ACC112 (cell line): Measurements from ENCODE around the gene AP3S2.
"Not testable (repeated sequence)": the region's sequence is repeated elsewhere in the genome, so short reads cannot be mapped to it uniquely, and the experiment has no call there.

Source experiments
- H2AFZ ChIP-seq: fragments of 200-600 bp; sonication (generic); one replicate; pipeline ENCODE4 v1.6.0; 2017; ENCODE audit warnings: antibody characterized with exemption, low read length; ENCODE audit not compliant: unreplicated experiment
- H3K27ac ChIP-seq: fragments of 200-600 bp; sonication (generic); 2 replicates; pipeline ENCODE4 v1.5.1; 2014; ENCODE audit warnings: low read depth, mild to moderate bottlenecking, antibody characterized with exemption, low read length, moderate library complexity
- H3K27me3 ChIP-seq: fragments of 200-600 bp; sonication (generic); 2 replicates; pipeline ENCODE4 v1.6.1; 2014; ENCODE audit warnings: mild to moderate bottlenecking, antibody characterized with exemption, low read length, moderate library complexity, mixed read lengths; ENCODE audit not compliant: insufficient read depth
- H3K36me3 ChIP-seq: fragments of 200-600 bp; sonication (generic); 2 replicates; pipeline ENCODE4 v1.6.1; 2016; ENCODE audit warnings: mild to moderate bottlenecking, antibody characterized with exemption, low read length, moderate library complexity, mixed read lengths; ENCODE audit not compliant: insufficient read depth
- H3K4me1 ChIP-seq: fragments of 200-600 bp; sonication (generic); one replicate; pipeline ENCODE4 v1.6.1; 2016; ENCODE audit warnings: low read length, mixed read lengths; ENCODE audit not compliant: insufficient read depth, unreplicated experiment, control insufficient read depth
- H3K4me3 ChIP-seq: fragments of 200-600 bp; sonication (generic); 2 replicates; pipeline ENCODE4 v1.5.1; 2014; ENCODE audit warnings: mild to moderate bottlenecking, low read depth, low read length
- H3K79me2 ChIP-seq: fragments of 200-600 bp; sonication (generic); one replicate; pipeline ENCODE4 v1.6.0; 2016; ENCODE audit warnings: low read length; ENCODE audit not compliant: control insufficient read depth, unreplicated experiment, insufficient read depth

Gene AP3S2

DNA sequence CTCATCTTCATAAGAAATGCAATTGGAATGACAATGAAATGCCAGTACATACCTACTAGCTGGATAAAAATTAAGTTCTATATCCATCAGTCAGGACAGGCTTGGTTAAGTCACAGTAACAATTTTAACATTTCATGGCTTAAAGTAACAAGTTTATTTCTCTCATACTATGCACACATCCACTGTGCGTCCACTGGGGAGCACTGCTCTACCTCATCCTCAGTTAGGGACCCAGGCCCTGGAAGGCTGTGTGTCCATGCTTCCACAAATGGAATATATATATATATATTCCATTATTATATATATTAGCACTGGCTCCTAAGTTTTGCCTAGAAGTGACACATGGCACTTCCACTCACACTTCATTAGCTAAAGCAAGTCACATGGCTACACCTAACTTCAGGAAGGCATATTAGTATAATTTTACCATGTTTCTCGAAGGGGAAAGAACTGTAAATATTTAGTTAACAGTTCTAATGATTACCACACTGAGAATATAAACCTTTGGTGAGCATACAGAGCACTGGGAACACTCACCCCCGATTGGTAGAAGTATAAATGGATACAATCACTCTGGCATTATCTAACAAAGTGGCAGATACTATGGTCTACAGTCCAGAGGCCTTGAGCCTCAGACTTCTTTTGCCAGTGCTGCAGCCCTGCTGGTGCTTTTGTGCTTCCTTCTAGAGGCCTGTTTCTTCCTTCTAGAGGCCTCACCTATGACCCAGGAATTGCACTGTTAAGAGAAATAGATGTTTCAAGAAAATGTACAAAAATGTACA is 28.6 kb downstream of the AP3S2 start:
- Histone ChIP-seq H3K36me3 (peaks cover 24% of the 10 kb centered on the region; the same call in 1 of the 2 replicates), H3K4me3 (no peak overlapping the region), H3K79me2 (no peaks in the 10 kb centered on the region), H3K27me3 (no peaks in the 10 kb centered on the region), H2AFZ (no peak overlapping the region), H3K4me1 (no peaks in the 10 kb centered on the region), H3K27ac (no peak overlapping the region)

DNA sequence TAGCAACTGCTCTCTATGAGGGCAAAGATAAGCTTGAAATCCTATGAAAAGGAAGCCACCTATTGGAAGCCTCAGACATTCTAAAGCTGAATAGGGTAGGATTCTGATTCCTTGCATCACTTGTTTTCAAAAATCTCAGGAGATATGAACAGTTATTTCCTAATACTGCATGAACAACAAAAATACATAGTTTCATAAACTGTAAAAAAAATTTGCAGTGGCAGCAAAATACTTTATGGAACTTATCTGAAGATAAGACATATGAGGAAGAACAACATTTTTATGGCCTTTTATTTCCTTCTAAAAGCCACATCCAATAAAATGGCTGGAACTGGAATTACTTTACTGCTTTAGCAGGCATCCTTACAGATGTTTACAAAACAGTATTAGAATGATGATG is 29.9 kb downstream of the AP3S2 start:
- H3K4me1 ChIP-seq, result no peaks in the 10 kb centered on the region
- no peak overlapping the region for H3K27ac ChIP-seq
- no peak overlapping the region for H2AFZ ChIP-seq
- no peaks in the 10 kb centered on the region for H3K27me3 ChIP-seq
- no peaks in the 10 kb centered on the region for H3K79me2 ChIP-seq
- peaks cover 25% of the 10 kb centered on the region; the same call in 1 of the 2 replicates for H3K36me3 ChIP-seq
- no peak overlapping the region for H3K4me3 ChIP-seq

DNA sequence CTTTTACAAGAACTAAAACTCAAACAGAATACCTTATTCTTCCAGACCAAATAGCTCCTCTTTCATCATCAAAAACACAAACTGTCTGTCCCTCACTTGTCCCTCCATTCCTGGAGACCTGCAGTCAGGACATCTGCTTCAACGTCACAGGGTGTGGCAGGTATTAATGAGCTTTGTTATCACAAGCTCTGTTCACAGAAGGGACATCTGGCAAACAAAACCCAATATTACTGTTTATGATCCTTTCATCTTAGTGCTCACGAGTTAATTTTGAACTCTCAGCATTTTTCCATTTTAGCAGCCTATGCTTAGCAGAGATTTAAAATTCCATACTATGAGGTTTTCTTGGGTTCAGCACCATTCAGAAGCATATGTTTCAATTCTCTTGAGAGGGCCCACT is 32.9 kb downstream of the AP3S2 start:
- H3K4me1 ChIP-seq, result no peaks in the 10 kb centered on the region
- no peaks in the 10 kb centered on the region for H3K79me2 ChIP-seq
- no peak overlapping the region for H3K27ac ChIP-seq
- H2AFZ ChIP-seq, result no peak overlapping the region
- no peak overlapping the region for H3K4me3 ChIP-seq
- H3K36me3 ChIP-seq, result peaks cover 28% of the 10 kb centered on the region; the same call in 1 of the 2 replicates
- no peaks in the 10 kb centered on the region for H3K27me3 ChIP-seq

DNA sequence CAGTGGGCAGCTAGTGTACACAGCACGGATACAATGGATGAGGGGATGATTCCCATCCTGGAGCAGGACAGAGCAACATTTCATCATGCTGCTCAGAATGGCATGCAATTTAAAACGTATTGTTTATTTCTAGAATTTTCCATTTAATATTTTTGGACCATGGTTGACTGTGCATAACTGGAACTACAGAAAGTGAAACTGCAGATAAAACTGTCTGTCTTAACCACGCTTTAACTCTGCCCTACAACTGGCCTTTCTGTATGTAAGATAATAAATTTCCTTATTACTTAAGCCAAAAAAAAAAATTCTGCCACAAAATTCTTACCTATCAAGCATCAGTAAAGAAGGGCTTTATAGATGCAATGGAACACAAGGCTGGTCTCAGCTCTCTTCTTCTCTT is 33.4 kb downstream of the AP3S2 start:
- H3K4me3 ChIP-seq, result no peak overlapping the region
- no peaks in the 10 kb centered on the region for H3K79me2 ChIP-seq
- peaks cover 24% of the 10 kb centered on the region; the same call in 1 of the 2 replicates for H3K36me3 ChIP-seq
- no peaks in the 10 kb centered on the region for H3K27me3 ChIP-seq
- H3K27ac ChIP-seq, result no peak overlapping the region
- no peaks in the 10 kb centered on the region for H3K4me1 ChIP-seq
- H2AFZ ChIP-seq, result no peak overlapping the region

DNA sequence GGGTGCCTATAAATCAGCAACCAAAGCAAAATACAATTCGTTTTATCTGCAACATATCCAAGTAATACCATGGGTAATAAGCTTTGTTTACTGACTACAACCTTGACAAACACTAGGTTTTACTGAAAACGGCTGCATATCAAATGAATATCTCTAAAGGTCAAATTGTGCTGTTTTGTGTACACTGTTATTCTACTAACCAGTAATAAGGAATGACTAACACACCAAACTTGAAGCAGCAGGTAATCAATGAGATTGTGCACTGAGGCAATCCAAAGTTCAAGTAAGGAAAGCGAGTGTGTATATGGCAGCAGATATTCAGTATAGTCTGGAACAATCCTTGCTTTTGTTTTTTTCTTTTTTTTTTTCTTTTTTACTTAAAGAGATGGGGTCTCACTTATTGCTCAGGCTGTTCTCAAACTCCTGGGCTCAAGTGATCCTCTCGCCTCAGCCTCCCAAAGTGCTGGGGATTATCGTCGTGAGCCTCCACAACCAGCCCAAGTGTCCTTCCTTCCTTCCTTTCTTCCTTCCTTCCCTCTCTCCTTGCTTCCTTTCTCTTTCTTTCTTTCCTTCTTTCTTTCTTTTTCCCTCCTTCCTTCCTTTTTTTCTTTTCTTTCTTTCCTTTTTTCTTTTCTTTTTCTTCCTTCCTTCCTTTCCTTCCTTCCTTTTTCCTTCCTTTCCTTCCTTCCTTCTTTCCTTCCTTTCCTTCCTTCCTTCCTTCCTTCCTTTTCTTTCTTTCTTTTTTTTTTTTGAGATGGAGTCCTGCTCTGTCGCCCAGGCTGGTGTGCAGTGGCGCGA is 34.9 kb downstream of the AP3S2 start:
- Histone ChIP-seq H3K4me1 (no peaks in the 10 kb centered on the region), H3K27me3 (no peaks in the 10 kb centered on the region), H3K4me3 (no peak overlapping the region), H3K27ac (no peak overlapping the region), H3K36me3 (peaks cover 22% of the 10 kb centered on the region; the same call in 1 of the 2 replicates), H3K79me2 (no peaks in the 10 kb centered on the region), H2AFZ (no peak overlapping the region)

DNA sequence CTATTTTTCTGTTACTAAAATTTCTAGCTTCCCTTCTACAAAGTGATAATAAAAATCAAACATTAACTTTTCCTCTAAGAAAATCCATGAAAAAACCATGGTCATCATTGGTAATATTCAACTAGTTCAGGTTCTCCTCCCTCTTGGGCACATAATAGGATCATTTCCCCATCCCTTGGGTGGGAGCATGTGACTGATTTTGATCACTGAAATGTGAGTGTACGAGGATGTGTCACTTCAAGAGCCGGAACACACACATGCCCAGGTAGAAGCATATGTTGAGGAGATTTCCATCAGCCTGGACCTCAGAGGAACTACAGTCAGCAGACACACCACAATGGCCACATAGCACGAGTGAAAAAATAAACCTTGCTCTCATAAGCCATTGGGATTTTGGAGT is 36.1 kb downstream of the AP3S2 start:
- Histone ChIP-seq H3K4me1 (no peaks in the 10 kb centered on the region), H3K79me2 (no peaks in the 10 kb centered on the region), H2AFZ (no peak overlapping the region), H3K27me3 (no peaks in the 10 kb centered on the region), H3K27ac (no peak overlapping the region), H3K36me3 (peaks cover 22% of the 10 kb centered on the region; the same call in 1 of the 2 replicates), H3K4me3 (no peak overlapping the region)

DNA sequence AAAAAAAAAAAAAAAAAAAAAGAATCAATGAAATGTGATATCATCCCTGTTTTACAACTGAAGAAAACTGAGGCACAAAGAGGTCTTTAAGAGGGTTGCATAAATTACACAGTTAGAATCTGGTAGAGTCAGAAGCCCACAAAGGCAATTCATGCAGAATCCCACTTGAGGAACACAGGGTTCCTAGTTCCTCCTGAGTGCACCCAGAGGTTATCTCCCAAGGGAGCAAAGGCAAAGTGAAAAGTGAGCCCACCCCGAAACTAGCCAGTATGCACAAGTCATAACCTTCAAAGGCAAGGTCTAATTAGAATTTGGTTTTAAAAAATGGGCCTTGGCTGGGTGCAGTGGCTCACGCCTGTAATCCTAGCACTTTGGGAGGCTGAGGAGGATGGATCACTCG is 37.8 kb downstream of the AP3S2 start:
- Histone ChIP-seq H3K79me2 (no peaks in the 10 kb centered on the region), H3K4me1 (peaks cover 7% of the 10 kb centered on the region), H3K27me3 (no peaks in the 10 kb centered on the region), H3K27ac (no peak overlapping the region), H3K4me3 (no peak overlapping the region), H3K36me3 (peaks cover 16% of the 10 kb centered on the region; the same call in 1 of the 2 replicates), H2AFZ (no peak overlapping the region)

DNA sequence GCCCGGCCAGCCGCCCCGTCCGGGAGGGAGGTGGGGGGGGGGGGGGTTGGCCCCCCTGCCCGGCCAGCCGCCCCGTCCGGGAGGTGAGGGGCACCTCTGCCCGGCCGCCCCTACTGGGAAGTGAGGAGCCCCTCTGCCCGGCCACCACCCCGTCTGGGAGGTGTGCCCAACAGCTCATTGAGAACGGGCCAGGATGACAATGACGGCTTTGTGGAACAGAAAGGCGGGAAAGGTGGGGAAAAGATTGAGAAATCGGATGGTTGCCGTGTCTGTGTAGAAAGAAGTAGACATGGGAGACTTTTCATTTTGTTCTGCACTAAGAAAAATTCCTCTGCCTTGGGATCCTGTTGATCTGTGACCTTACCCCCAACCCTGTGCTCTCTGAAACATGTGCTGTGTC is 38.9 kb downstream of the AP3S2 start:
- H3K27me3 ChIP-seq, H3K4me3 ChIP-seq, H3K4me1 ChIP-seq, H3K27ac ChIP-seq, H3K79me2 ChIP-seq, H2AFZ ChIP-seq: not testable (repeated sequence)
- H3K36me3 ChIP-seq, result peaks cover 11% of the 10 kb centered on the region; the same call in 1 of the 2 replicates

DNA sequence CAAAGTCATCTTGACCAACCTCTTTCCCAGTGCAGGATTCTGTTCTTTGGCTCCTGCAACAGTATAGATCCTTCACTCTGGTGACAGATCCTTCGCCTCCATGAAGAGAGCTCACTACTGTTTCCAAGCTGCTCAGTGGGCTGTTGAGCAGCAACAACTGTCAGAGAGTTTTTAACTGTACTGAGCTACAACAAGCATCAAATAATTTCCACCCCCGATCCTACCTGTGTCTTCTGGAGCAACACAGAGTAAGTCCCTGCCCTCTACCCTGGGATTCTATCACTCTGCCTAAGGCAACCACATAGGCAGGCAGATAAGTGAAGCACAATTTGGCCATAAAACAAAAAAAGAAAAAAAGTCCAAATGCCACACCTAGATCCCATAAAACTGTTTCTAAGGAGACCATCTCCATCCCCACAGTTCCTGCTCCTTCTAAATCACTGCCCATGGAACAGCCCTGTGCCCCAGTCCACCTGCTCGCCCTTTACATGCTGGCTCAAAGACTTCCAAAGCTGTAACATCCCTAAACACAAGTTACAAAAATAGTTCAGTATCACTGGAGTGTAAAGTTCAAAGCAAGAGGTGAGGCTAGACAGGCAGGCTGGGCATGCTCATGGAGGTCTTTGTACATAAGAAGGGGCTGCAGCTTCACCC is 41.3 kb downstream of the AP3S2 start:
- Histone ChIP-seq H3K27ac (no peak overlapping the region), H2AFZ (no peak overlapping the region), H3K79me2 (no peaks in the 10 kb centered on the region), H3K27me3 (no peaks in the 10 kb centered on the region), H3K36me3 (peaks cover 8% of the 10 kb centered on the region; the same call in 1 of the 2 replicates), H3K4me3 (no peak overlapping the region), H3K4me1 (peaks cover 23% of the 10 kb centered on the region)

DNA sequence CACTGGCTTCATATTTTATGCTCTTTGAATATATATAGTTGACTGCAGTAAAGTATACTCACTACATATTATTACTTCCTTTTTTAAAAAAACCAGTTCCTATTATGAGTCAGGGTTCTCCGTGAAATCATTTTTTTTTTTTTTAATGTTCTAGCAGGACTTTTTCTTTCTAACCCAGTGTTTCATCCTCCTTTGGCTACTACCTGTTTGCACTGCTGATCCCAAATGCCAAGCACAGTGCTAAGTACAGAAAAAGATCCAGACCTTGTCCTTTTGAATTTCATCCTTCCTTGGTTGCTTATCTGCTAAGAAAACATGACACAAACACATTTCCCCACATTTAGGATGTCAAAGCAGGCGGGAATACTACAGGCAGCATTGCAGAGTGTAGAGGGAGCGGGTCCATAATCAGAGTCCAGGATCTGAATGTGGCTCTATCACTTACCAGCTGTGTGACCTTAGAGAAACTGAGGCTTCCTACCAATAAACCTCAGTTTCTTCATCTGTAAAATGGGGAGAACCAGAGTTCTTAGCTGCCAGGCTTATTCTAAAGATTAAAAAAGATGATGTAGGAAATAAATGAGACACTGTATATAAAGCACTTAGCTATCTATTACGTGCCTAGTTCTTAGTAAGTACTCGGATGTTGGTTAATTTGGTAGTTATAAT is 42.0 kb downstream of the AP3S2 start:
- Histone ChIP-seq H3K4me1 (peaks cover 26% of the 10 kb centered on the region), H3K27me3 (no peaks in the 10 kb centered on the region), H3K4me3 (no peak overlapping the region), H3K36me3 (peaks cover 8% of the 10 kb centered on the region; the same call in 1 of the 2 replicates), H3K27ac (peak overlapping the region; percentile 25), H2AFZ (no peak overlapping the region), H3K79me2 (no peaks in the 10 kb centered on the region)
